A204.1 (cell line): ENCODE results near the gene CASP3.
"Not testable (repeated sequence)": the region's sequence is repeated elsewhere in the genome, so short reads cannot be mapped to it uniquely, and the experiment has no call there.

Source experiments
- FAIRE-seq: peaks from 2 replicates; lab custom pipeline; 2012; peaks lifted over from hg19 to GRCh38; lab: Jason Lieb, UNC

The CASP3 gene

GRCh38 chr4:184628103-184628502, 21.1 kb downstream of the CASP3 start:
- FAIRE-seq = no peak

GRCh38 chr4:184625783-184626596, 23.3 kb downstream of the CASP3 start:
- not testable (repeated sequence) for FAIRE-seq

GRCh38 chr4:184624972-184625554, 24.2 kb downstream of the CASP3 start:
- FAIRE-seq = no peak

GRCh38 chr4:184624504-184624903, 24.7 kb downstream of the CASP3 start:
- not testable (repeated sequence) for FAIRE-seq

- no peak for FAIRE-seq
Measured at GRCh38 chr4:184621518-184621917, 27.7 kb downstream of the CASP3 start.

- FAIRE-seq = no peak
Measured at GRCh38 chr4:184620212-184620867, 28.9 kb downstream of the CASP3 start.

- no peak for FAIRE-seq
Measured at GRCh38 chr4:184617600-184618196, 31.5 kb downstream of the CASP3 start.

- FAIRE-seq = no peak
Measured at GRCh38 chr4:184616633-184617551, 32.4 kb downstream of the CASP3 start.

GRCh38 chr4:184616168-184616567, 33.1 kb downstream of the CASP3 start:
- FAIRE-seq = not testable (repeated sequence)

GRCh38 chr4:184614509-184614908, 34.7 kb downstream of the CASP3 start:
- no peak for FAIRE-seq

- FAIRE-seq = no peak
Measured at GRCh38 chr4:184613405-184613804, 35.8 kb downstream of the CASP3 start.

- FAIRE-seq = no peak
Measured at GRCh38 chr4:184612074-184612473, 37.2 kb downstream of the CASP3 start.

GRCh38 chr4:184607429-184607828, 41.8 kb downstream of the CASP3 start:
- FAIRE-seq = not testable (repeated sequence)

- FAIRE-seq = not testable (repeated sequence)
Measured at GRCh38 chr4:184602857-184603256, 46.4 kb downstream of the CASP3 start.

GRCh38 chr4:184600982-184601381, 48.3 kb downstream of the CASP3 start:
- not testable (repeated sequence) for FAIRE-seq

GRCh38 chr4:184599492-184600135, 49.6 kb downstream of the CASP3 start:
- FAIRE-seq = no peak

- no peak for FAIRE-seq
Measured at GRCh38 chr4:184598753-184599491, 50.3 kb downstream of the CASP3 start.

- no peak for FAIRE-seq
Measured at GRCh38 chr4:184596617-184597185, 52.5 kb downstream of the CASP3 start.

- no peak for FAIRE-seq
Measured at GRCh38 chr4:184596044-184596616, 53.1 kb downstream of the CASP3 start.

- FAIRE-seq = no peak
Measured at GRCh38 chr4:184595430-184595829, 53.8 kb downstream of the CASP3 start.
